Measurements from ENCODE around the gene SKAP2.

The SKAP2 gene

DNA sequence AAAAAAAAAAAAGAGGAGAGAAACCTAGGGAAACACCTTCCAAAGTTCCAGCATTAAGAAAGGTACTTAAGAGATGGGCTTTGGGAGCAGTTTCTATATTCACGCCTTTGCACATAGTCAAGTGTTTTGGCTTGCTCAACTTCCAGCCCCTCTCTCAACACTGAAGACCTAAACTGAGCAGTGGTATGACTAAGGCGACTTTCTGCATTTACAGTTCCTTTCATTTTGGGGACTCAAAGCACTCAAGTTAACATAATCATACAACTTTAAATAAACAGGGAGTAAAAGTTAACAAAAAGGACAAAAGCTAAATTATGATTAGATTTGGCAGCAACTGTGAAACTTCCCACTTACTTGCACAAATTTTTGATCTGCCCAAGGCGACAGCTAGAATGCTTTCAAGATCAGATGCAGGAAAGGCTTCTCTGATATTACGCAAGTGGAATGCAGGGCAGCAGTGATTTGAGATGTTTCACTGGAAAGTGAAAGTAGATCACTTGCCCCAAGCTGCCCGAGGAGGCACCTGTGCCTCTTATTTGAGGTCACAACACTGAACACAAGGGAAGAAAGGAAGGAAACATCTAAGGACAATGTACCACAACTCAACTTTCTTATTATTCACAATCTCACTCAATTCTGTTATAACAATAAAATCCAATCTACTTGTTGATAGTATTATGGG lies 199.5 kb downstream of the SKAP2 start:
- Histone ChIP-seq H3K36me3 (ENCODE audit: control insufficient read depth, insufficient read depth, low read length) (no peaks in the 10 kb centered on the region), H3K27me3 (ENCODE audit: control insufficient read depth, insufficient read depth, low read length) (no peaks in the 10 kb centered on the region), H3K27ac (ENCODE audit: low read depth, low read length) (no peak overlapping the region), H3K9ac (ENCODE audit: low read length) (no peak overlapping the region), H3K4me3 (ENCODE audit: low read length) (no peak overlapping the region), H3K4me1 (ENCODE audit: control insufficient read depth, insufficient read depth, low read length) (no peaks in the 10 kb centered on the region)

DNA sequence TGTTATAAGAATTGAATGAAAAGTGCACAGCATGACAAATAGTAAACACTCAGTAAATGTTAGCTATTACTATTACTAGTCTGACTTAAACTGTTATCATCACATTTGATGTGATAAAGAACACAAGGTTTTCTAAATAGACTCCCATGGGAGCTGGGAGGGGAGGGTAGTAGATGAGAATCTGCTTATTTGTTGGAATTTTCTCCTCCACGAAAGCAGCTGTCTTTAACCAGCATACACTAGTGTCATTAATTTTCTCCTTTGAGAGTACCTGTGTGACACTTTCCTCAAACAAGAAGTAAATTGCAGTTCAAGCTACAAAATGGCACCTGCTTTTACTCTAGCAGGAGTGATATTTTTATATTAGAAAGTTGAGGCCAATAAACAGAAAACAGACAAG lies 200.1 kb downstream of the SKAP2 start:
- no peak overlapping the region for H3K4me3 ChIP-seq (ENCODE audit: low read length)
- H3K27ac ChIP-seq (ENCODE audit: low read depth, low read length), result no peak overlapping the region
- H3K4me1 ChIP-seq (ENCODE audit: control insufficient read depth, insufficient read depth, low read length), result no peaks in the 10 kb centered on the region
- no peaks in the 10 kb centered on the region for H3K36me3 ChIP-seq (ENCODE audit: control insufficient read depth, insufficient read depth, low read length)
- H3K27me3 ChIP-seq (ENCODE audit: control insufficient read depth, insufficient read depth, low read length), result no peaks in the 10 kb centered on the region
- H3K9ac ChIP-seq (ENCODE audit: low read length), result no peak overlapping the region

DNA sequence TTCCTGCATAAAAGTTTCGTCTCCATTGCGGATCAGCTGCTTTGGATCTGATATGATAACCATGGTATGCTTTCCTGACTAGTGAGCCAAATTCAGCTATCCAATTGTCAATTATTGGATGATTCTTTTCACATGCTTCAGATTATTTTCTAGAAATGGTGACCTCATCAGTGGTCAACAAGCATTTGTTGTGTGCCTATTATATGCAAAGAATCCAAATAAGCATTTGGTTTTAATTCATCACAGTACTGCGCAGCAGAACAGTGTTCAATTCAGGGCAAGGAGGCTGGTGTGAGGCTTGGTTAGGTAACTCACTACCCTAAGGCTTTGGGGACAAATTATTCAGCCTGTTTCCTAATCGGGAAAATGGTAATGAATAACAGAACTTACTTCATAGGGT lies 200.5 kb downstream of the SKAP2 start:
- H3K27me3 ChIP-seq (ENCODE audit: control insufficient read depth, insufficient read depth, low read length), result no peaks in the 10 kb centered on the region
- H3K4me1 ChIP-seq (ENCODE audit: control insufficient read depth, insufficient read depth, low read length), result no peaks in the 10 kb centered on the region
- H3K36me3 ChIP-seq (ENCODE audit: control insufficient read depth, insufficient read depth, low read length), result no peaks in the 10 kb centered on the region
- H3K9ac ChIP-seq (ENCODE audit: low read length), result no peak overlapping the region
- H3K27ac ChIP-seq (ENCODE audit: low read depth, low read length), result no peak overlapping the region
- H3K4me3 ChIP-seq (ENCODE audit: low read length), result no peak overlapping the region

DNA sequence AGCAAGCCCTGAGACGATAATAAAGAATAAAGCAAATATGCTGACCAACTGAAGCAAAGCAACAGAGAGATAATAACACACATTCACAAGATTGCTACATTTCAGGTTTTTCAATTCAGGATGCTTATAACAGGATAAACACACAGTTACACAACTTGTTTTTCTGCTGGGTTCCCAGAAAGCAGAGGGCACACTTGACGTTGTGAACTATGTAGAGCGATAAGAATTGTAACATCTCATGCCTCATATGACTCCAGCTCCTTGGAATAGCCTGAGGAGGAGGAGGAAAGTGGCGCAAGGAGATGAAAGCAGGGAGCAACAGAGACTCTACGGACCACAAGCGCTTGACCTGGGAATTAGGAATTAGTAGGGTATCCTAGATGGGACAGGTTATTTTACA lies 201.7 kb downstream of the SKAP2 start:
- Histone ChIP-seq H3K9ac (ENCODE audit: low read length) (no peak overlapping the region), H3K27me3 (ENCODE audit: control insufficient read depth, insufficient read depth, low read length) (no peaks in the 10 kb centered on the region), H3K36me3 (ENCODE audit: control insufficient read depth, insufficient read depth, low read length) (no peaks in the 10 kb centered on the region), H3K27ac (ENCODE audit: low read depth, low read length) (no peak overlapping the region), H3K4me1 (ENCODE audit: control insufficient read depth, insufficient read depth, low read length) (no peaks in the 10 kb centered on the region), H3K4me3 (ENCODE audit: low read length) (no peak overlapping the region)

DNA sequence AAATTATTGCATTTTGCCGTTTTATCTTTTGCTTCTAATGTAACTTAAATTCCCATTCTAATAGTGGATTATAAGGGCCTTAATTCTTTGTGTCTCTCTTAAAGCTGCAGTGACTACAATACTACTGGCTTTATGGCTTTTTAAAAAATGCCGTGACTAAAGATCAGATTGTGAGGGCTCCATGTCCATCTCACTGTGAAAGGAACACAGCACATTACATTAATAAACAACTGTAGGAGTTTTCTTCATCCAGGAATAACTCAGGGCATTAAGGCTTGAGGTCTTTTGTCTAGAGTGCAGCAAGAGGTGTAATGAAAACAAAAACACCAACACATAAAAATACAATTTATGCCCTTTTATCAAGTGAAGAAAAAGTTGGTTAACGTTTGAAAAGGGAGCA lies 205.3 kb downstream of the SKAP2 start:
- H3K4me3 ChIP-seq (ENCODE audit: low read length), result no peak overlapping the region
- no peaks in the 10 kb centered on the region for H3K4me1 ChIP-seq (ENCODE audit: control insufficient read depth, insufficient read depth, low read length)
- H3K9ac ChIP-seq (ENCODE audit: low read length), result no peak overlapping the region
- H3K27ac ChIP-seq (ENCODE audit: low read depth, low read length), result no peak overlapping the region
- no peaks in the 10 kb centered on the region for H3K36me3 ChIP-seq (ENCODE audit: control insufficient read depth, insufficient read depth, low read length)
- H3K27me3 ChIP-seq (ENCODE audit: control insufficient read depth, insufficient read depth, low read length), result no peaks in the 10 kb centered on the region

DNA sequence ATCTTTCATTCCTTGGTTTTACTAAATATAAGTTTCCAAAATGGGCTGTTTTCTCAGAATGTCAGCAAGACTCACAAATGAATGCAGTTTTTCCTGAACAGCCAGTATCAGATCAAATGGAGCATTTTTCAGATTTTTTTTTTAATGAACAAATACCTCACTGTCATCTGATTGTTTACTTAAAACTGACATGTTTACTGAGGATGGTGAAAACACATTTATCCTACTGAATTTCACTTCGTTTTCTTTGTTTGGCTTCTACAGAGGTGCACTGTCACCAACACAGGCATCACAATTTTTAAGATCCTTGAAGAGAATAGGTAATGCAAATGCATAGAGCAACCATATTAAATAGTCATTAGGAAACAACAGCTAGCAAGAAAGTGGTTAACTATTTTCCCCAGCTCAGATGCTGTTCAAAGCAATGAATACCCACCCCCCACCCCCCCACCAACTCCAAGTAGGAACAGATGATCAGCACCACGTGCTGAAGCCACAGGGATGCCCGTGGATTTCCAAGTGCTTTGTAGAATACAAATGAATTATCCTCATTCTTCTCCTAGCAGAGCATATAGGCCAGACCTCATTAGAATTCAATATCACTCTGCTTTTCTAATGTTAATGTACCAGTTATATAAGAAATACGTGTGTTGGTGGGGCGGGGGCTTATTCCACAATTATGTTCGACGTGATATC lies 205.9 kb downstream of the SKAP2 start:
- no peak overlapping the region for H3K27ac ChIP-seq (ENCODE audit: low read depth, low read length)
- H3K36me3 ChIP-seq (ENCODE audit: control insufficient read depth, insufficient read depth, low read length), result no peaks in the 10 kb centered on the region
- H3K4me1 ChIP-seq (ENCODE audit: control insufficient read depth, insufficient read depth, low read length), result no peaks in the 10 kb centered on the region
- no peaks in the 10 kb centered on the region for H3K27me3 ChIP-seq (ENCODE audit: control insufficient read depth, insufficient read depth, low read length)
- no peak overlapping the region for H3K9ac ChIP-seq (ENCODE audit: low read length)
- H3K4me3 ChIP-seq (ENCODE audit: low read length), result no peak overlapping the region

DNA sequence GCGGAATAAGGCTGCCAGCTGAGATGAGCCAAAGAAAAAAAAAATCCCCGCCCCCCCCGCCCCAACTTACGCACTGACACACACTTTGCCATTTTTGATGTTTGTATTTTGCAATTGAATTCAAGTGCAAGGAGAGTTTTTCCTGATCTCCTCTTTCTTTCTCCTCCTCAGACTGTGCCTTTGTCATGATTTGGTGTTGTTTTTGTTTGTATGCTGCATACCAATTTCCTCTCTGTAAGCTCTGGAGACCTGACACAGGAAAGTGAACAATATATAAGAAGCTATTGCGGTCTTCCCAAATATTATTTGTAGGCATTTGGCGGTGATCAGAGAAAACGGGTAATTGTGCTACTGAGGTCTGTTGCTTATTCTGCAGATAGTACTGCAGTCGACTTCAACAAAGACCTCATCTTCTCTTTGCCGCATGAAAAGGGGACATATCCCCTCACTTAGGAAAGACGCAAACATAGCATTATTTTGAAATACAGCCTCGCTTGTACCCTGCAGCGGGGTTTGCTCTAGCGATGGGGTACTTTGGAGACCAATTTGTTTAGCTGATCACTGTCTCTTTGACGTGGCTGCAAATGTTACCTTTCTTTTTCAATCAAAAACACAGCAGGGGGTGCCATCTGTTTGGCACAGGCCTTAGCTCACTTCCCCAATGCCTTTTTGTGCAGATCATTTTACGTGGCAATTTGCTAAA lies 206.6 kb downstream of the SKAP2 start:
- H3K27ac ChIP-seq (ENCODE audit: low read depth, low read length), result no peak overlapping the region
- H3K4me1 ChIP-seq (ENCODE audit: control insufficient read depth, insufficient read depth, low read length), result no peaks in the 10 kb centered on the region
- H3K4me3 ChIP-seq (ENCODE audit: low read length), result no peak overlapping the region
- no peak overlapping the region for H3K9ac ChIP-seq (ENCODE audit: low read length)
- no peaks in the 10 kb centered on the region for H3K36me3 ChIP-seq (ENCODE audit: control insufficient read depth, insufficient read depth, low read length)
- H3K27me3 ChIP-seq (ENCODE audit: control insufficient read depth, insufficient read depth, low read length), result no peaks in the 10 kb centered on the region

DNA sequence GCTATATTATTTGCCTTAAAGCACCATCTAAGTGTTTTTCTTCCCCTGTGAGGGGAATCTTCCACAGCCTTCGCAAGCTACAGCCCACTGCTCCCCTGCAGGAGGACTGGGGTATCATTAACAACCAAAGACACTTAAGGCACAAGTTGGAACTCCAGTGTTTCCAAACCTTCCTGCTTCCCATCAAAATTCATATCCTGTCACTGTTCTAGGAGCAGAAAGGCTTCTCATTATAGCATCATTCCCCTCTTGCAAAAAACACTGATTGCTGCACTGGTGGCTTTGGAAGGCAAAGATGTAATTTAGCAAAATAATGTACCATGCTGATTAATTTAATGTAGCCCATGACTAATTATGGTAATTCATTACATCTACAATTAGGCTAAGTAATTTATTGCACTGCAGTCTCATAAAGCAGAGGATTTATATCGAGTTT lies 207.2 kb downstream of the SKAP2 start:
- H3K27me3 ChIP-seq (ENCODE audit: control insufficient read depth, insufficient read depth, low read length), result no peaks in the 10 kb centered on the region
- H3K27ac ChIP-seq (ENCODE audit: low read depth, low read length), result no peak overlapping the region
- H3K4me3 ChIP-seq (ENCODE audit: low read length), result no peak overlapping the region
- no peaks in the 10 kb centered on the region for H3K36me3 ChIP-seq (ENCODE audit: control insufficient read depth, insufficient read depth, low read length)
- no peaks in the 10 kb centered on the region for H3K4me1 ChIP-seq (ENCODE audit: control insufficient read depth, insufficient read depth, low read length)
- H3K9ac ChIP-seq (ENCODE audit: low read length), result no peak overlapping the region

DNA sequence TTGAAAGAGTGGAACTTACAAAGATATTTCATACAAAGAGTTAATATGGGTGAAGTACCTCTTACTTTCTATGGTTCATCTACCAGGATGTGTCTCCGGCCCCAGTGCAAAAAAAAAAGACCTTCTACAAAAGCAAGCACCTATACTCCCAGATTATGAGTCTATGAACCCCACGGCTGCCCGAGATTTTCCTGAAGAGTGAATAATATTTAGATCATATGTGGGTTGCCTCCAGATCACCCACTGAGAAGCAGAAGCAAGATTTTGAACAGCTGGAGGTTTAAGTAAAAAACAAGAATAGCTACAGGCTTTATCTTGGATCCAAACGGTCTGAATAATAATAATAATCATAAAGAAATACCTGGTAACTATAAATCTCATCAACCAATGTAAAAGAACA lies 207.7 kb downstream of the SKAP2 start:
- no peak overlapping the region for H3K27ac ChIP-seq (ENCODE audit: low read depth, low read length)
- no peaks in the 10 kb centered on the region for H3K36me3 ChIP-seq (ENCODE audit: control insufficient read depth, insufficient read depth, low read length)
- H3K4me3 ChIP-seq (ENCODE audit: low read length), result no peak overlapping the region
- no peaks in the 10 kb centered on the region for H3K4me1 ChIP-seq (ENCODE audit: control insufficient read depth, insufficient read depth, low read length)
- H3K27me3 ChIP-seq (ENCODE audit: control insufficient read depth, insufficient read depth, low read length), result no peaks in the 10 kb centered on the region
- H3K9ac ChIP-seq (ENCODE audit: low read length), result no peak overlapping the region

DNA sequence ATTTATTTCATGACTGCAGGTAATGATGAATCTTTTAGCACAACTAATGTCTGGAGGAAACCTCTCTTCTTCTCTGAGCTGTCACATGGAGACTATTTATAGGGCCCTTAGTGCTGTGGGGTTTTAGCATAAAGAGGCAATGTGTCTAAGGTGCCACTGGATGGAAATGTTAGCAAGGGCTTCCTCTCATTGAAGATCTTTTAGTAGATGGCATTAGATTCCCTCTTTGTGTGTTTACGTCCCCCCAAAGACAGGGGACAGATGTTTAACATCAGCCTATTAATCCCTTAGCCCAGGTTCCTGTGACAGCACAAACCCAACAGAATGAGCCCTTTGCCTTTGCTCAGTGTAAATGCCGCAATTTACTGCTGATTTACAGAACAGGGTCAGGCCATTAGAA lies 208.6 kb downstream of the SKAP2 start:
- no peaks in the 10 kb centered on the region for H3K4me1 ChIP-seq (ENCODE audit: control insufficient read depth, insufficient read depth, low read length)
- no peaks in the 10 kb centered on the region for H3K27me3 ChIP-seq (ENCODE audit: control insufficient read depth, insufficient read depth, low read length)
- no peak overlapping the region for H3K4me3 ChIP-seq (ENCODE audit: low read length)
- H3K27ac ChIP-seq (ENCODE audit: low read depth, low read length), result no peak overlapping the region
- H3K9ac ChIP-seq (ENCODE audit: low read length), result no peak overlapping the region
- no peaks in the 10 kb centered on the region for H3K36me3 ChIP-seq (ENCODE audit: control insufficient read depth, insufficient read depth, low read length)

DNA sequence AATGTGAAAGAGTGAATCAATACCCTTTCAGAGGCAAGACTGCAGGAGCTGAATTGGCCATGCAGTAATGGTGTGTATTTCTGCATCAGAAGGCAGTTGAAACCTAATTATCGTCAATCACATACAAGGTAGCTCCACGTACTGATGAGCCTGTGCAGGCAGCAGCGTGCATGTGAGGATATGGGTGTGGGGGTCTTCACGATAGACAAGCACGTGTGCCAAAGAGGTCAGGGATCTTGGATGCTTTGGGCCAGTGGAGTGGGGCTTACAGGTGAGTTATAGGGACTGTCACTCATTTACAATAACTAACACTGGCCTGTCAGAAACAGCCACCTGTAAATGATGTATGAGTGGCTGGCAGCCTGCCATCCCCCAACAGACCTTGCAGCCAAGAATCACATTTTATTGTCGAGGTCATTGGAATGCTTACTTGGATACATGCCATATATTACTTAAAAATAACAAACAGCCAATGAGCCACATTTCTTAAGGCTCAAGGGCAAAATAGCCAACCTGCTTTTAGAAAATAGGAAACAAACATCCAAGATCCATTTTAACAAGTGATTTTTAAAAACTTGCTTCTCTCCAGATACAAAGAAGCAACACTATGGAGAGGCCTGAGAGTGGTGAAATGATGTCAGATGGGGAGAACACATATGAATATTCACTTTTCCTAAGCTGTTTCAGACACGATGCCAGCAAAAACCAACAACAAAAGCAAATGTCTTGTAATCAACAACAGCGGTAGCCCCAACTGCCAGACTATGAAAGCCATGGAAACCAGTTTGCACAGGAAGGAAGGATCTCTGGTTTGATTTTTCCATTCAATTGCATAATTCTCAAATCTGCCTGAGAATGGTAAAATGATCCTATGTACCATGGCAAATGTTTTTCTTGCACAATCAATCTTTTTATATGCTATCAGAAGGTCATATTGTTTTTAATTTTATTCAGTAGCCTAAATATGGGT lies 210.7 kb downstream of the SKAP2 start:
- no peaks in the 10 kb centered on the region for H3K4me1 ChIP-seq (ENCODE audit: control insufficient read depth, insufficient read depth, low read length)

More for the DNA sequence above, 210.7 kb downstream of the SKAP2 start:
- H3K36me3 ChIP-seq (ENCODE audit: control insufficient read depth, insufficient read depth, low read length), result no peaks in the 10 kb centered on the region
- H3K9ac ChIP-seq (ENCODE audit: low read length), result no peak overlapping the region
- H3K27ac ChIP-seq (ENCODE audit: low read depth, low read length), result no peak overlapping the region
- H3K4me3 ChIP-seq (ENCODE audit: low read length), result no peak overlapping the region
- H3K27me3 ChIP-seq (ENCODE audit: control insufficient read depth, insufficient read depth, low read length), result no peaks in the 10 kb centered on the region

Data from rectal smooth muscle tissue (tissue), 1 donor.